ENCODE measurements around the gene FHL2. TPM values are rescaled to one million over a fixed set of nuclear protein-coding genes. Genes with fewer than 3 reads are reported as not detected.

Gene FHL2
- total and polyA plus RNA-seq, 2 donors (not counting 3 experiments of a cell fraction or from before 2014, with no cell fraction given): 197 to 491 TPM

DNA sequence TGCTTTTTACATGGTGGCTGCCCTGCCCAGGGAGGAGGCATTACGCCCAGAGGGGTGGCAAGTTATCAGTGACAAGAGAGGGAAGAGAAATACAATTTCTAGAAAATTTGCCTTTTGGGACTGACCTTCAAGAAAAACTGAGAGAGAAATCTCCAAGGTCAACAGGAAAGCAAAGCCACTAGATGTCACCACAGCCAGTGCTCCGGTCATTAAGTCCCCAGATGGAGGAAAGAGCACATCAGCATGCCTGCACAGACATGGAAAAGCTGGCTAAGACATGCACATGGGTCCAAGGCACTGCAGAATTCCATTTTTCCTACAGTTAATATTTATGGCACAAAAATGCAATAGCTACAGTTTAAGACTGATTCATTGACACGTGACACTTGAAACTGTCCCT lies 21.0 kb downstream of the FHL2 start:
- Histone ChIP-seq H3K36me3 (ENCODE audit: control insufficient read depth in 2 of 2, extremely low read depth in 1 of 2, insufficient read depth in 2 of 2, low read length in 2 of 2) (peaks cover 43 to 52% of the 10 kb centered on the region in 2 experiments), H3K9me1 (replicated peaks; ENCODE audit: control insufficient read depth, extremely low read depth, insufficient read depth, low read length) (no peaks in the 10 kb centered on the region), H3K4me1 (ENCODE audit: control insufficient read depth, extremely low read depth, insufficient read depth, low read length) (peaks cover 82% of the 10 kb centered on the region), H3K9ac (replicated peaks; ENCODE audit: extremely low read depth, insufficient read depth, low read length) (no peak overlapping the region), H3K79me2 (ENCODE audit: control insufficient read depth, insufficient read depth, low read length) (peaks cover 94% of the 10 kb centered on the region), H3K9me3 (replicated peaks; ENCODE audit: control insufficient read depth, insufficient read depth, low read length) (no peaks in the 10 kb centered on the region), H4K20me1 (replicated peaks; ENCODE audit: control insufficient read depth, extremely low read depth, insufficient read depth, low read length) (no peaks in the 10 kb centered on the region), H3K4me3 (replicated peaks in 1 of 3; ENCODE audit: insufficient read depth in 1 of 3, low read depth in 1 of 3, low read length in 3 of 3) (no peak overlapping the region), H3K27me3 (ENCODE audit: control insufficient read depth in 2 of 2, insufficient read depth in 2 of 2, low read length in 2 of 2) (no peaks in the 10 kb centered on the region), H2AFZ (ENCODE audit: low read depth, low read length) (no peak overlapping the region), H3K27ac (ENCODE audit: insufficient read depth, low read depth, low read length) (peak overlapping the region; percentile 92), H3K4me2 (ENCODE audit: insufficient read depth, low read length) (no peak overlapping the region)
- no peak for DNase-seq (ENCODE audit: low read depth, low spot score)
- dilution Hi-C loops (cut with MboI; ENCODE audit: extremely low pct_ligation_motif_present, low sequenced_read_pairs) (no loop called here), intact Hi-C loops (cut with micrococcal nuclease) (no loop called here)
- CTCF ChIA-PET: interaction anchor here (4.5 kb wide), 1 partner anchor 143 kb away, joined by 16 read pairs; no protein-coding TSS in a partner anchor
- no TSS peak for BruUV-seq (replicated peaks)
- FAIRE-seq: no peak
- POLR2A ChIA-PET: no interaction called here
- TF ChIP-seq GATA2 (IDR thresholded peaks at IDR 0.05; ENCODE audit: insufficient read depth, insufficient read length, low read depth, low read length) (no peak), POLR2AphosphoS5 (IDR thresholded peaks at IDR 0.05; ENCODE audit: insufficient read depth, low read depth, low read length) (no peak), POLR2A (IDR thresholded peaks at IDR 0.05; ENCODE audit: low read depth, low read length) (peak; percentile 49), FOS (IDR thresholded peaks at IDR 0.05; ENCODE audit: borderline replicate concordance, insufficient read depth, low read length) (no peak)
- TF ChIP-seq, protein P1, sequence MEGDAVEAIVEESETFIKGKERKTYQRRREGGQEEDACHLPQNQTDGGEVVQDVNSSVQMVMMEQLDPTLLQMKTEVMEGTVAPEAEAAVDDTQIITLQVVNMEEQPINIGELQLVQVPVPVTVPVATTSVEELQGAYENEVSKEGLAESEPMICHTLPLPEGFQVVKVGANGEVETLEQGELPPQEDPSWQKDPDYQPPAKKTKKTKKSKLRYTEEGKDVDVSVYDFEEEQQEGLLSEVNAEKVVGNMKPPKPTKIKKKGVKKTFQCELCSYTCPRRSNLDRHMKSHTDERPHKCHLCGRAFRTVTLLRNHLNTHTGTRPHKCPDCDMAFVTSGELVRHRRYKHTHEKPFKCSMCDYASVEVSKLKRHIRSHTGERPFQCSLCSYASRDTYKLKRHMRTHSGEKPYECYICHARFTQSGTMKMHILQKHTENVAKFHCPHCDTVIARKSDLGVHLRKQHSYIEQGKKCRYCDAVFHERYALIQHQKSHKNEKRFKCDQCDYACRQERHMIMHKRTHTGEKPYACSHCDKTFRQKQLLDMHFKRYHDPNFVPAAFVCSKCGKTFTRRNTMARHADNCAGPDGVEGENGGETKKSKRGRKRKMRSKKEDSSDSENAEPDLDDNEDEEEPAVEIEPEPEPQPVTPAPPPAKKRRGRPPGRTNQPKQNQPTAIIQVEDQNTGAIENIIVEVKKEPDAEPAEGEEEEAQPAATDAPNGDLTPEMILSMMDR (IDR thresholded peaks at IDR 0.05; ENCODE audit: extremely low read depth in 1 of 2, insufficient read depth in 1 of 2, low read depth in 1 of 2, low read length in 2 of 2): no peak

GRCh38 chr2:105376789-105377240 lies 22.0 kb downstream of the FHL2 start:
- Histone ChIP-seq H3K9me1 (replicated peaks; ENCODE audit: control insufficient read depth, extremely low read depth, insufficient read depth, low read length) (no peaks in the 10 kb centered on the region), H3K9ac (replicated peaks; ENCODE audit: extremely low read depth, insufficient read depth, low read length) (peak overlapping the region; percentile 27), H3K4me3 (replicated peaks in 1 of 3; ENCODE audit: insufficient read depth in 1 of 3, low read depth in 1 of 3, low read length in 3 of 3) (no peak overlapping the region), H2AFZ (ENCODE audit: low read depth, low read length) (no peak overlapping the region), H3K27ac (ENCODE audit: insufficient read depth, low read depth, low read length) (peak overlapping the region; percentile 92), H3K27me3 (ENCODE audit: control insufficient read depth in 2 of 2, insufficient read depth in 2 of 2, low read length in 2 of 2) (no peaks in the 10 kb centered on the region), H4K20me1 (replicated peaks; ENCODE audit: control insufficient read depth, extremely low read depth, insufficient read depth, low read length) (no peaks in the 10 kb centered on the region), H3K79me2 (ENCODE audit: control insufficient read depth, insufficient read depth, low read length) (peaks cover 91% of the 10 kb centered on the region), H3K36me3 (ENCODE audit: control insufficient read depth in 2 of 2, extremely low read depth in 1 of 2, insufficient read depth in 2 of 2, low read length in 2 of 2) (peaks cover 45 to 52% of the 10 kb centered on the region in 2 experiments), H3K4me1 (ENCODE audit: control insufficient read depth, extremely low read depth, insufficient read depth, low read length) (peaks cover 75% of the 10 kb centered on the region), H3K4me2 (ENCODE audit: insufficient read depth, low read length) (no peak overlapping the region), H3K9me3 (replicated peaks; ENCODE audit: control insufficient read depth, insufficient read depth, low read length) (no peaks in the 10 kb centered on the region)
- dilution Hi-C loops (cut with MboI; ENCODE audit: extremely low pct_ligation_motif_present, low sequenced_read_pairs) (no loop called here), intact Hi-C loops (cut with micrococcal nuclease) (loop anchor here (1.0 kb wide), 2 partner anchors 12 to 16 kb away; no protein-coding TSS in a partner anchor)
- DNase-seq (ENCODE audit: low read depth, low spot score) (peak; percentile 89), FAIRE-seq (peak; percentile 66)
- POLR2A ChIA-PET: no interaction called here
- BruUV-seq (replicated peaks): TSS peak; percentile 61
- CTCF ChIA-PET: interaction anchor here (0.6 to 4.5 kb wide), 2 partner anchors 40 to 144 kb away, joined by 3 to 16 read pairs; no protein-coding TSS in a partner anchor
- TF ChIP-seq POLR2AphosphoS5 (IDR thresholded peaks at IDR 0.05; ENCODE audit: insufficient read depth, low read depth, low read length): peak; percentile 61
- no peak for TF ChIP-seq GATA2 (IDR thresholded peaks at IDR 0.05; ENCODE audit: insufficient read depth, insufficient read length, low read depth, low read length)
- TF ChIP-seq, protein P1 (IDR thresholded peaks at IDR 0.05; ENCODE audit: extremely low read depth in 1 of 2, insufficient read depth in 1 of 2, low read depth in 1 of 2, low read length in 2 of 2): no peak
- peak; percentile 33 for TF ChIP-seq POLR2A (IDR thresholded peaks at IDR 0.05; ENCODE audit: low read depth, low read length)
- no peak for TF ChIP-seq MYC (IDR thresholded peaks at IDR 0.05; ENCODE audit: low read depth, low read length)
- TF ChIP-seq EZH2 (IDR thresholded peaks at IDR 0.05; ENCODE audit: borderline replicate concordance, low read depth, low read length, severe bottlenecking): no peak
- TF ChIP-seq MAX (IDR thresholded peaks at IDR 0.05; ENCODE audit: insufficient read depth, insufficient read length): no peak
- TF ChIP-seq JUN (IDR thresholded peaks at IDR 0.05; ENCODE audit: borderline replicate concordance, insufficient read depth, insufficient read length, low read depth): peak; percentile 95
- TF ChIP-seq FOS (IDR thresholded peaks at IDR 0.05; ENCODE audit: borderline replicate concordance, insufficient read depth, low read length): peak; percentile 73

Data from endothelial cell of umbilical vein (primary cell).